GM12873 (cell line): ENCODE results near the gene MAG.

Experiments
- TF ChIP-seq, protein P1 (sequence below): IDR thresholded peaks from 2 replicates; pipeline ENCODE4 v1.5.1; 2012; ENCODE audit warnings: low read depth, mild to moderate bottlenecking, moderate library complexity, low read length, control low read depth; ENCODE audit not compliant: insufficient read depth; ENCODE audit errors: missing control alignments

MAG gene

DNA sequence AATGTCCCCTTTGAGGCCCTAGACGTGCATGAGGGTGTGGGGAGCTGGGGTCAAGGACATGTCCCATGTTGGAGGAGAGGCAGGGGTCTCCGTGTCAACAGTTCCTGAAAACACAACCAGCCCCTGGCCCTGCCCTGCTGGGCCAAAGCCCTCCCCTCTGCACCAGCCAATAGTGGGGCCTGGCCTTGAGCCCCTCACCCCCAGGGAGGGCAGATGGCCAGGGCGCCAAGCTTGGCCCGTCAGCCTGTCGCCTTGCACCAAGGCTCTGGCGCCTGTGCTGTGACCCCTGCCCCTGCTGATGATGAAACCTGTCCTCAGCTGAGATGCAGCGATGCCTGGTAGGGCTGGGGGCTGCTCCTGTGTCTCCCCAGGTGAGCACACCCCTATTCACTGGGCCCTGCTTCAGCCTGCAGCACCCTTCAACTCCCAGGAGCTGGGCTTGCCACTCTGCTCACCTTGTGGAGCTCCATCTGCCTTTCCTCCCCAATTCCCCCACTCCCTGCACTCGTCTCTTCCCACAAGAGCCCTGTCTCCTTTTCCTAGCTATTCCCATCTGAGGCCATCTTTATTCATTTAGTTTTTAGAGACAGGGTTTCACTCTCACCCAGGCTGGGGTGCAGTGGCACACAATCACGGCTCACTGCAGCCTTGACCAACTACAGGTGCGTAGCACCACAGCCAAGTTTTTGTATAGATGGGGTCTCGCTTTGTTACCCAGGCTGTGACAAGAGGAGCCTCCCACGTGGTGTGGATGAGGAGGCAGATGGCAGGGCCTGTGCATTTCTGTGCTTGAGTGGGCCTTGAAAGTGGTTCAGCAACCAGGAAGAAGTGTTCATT, 11.8 kb upstream of the MAG start:
- TF ChIP-seq, protein P1, sequence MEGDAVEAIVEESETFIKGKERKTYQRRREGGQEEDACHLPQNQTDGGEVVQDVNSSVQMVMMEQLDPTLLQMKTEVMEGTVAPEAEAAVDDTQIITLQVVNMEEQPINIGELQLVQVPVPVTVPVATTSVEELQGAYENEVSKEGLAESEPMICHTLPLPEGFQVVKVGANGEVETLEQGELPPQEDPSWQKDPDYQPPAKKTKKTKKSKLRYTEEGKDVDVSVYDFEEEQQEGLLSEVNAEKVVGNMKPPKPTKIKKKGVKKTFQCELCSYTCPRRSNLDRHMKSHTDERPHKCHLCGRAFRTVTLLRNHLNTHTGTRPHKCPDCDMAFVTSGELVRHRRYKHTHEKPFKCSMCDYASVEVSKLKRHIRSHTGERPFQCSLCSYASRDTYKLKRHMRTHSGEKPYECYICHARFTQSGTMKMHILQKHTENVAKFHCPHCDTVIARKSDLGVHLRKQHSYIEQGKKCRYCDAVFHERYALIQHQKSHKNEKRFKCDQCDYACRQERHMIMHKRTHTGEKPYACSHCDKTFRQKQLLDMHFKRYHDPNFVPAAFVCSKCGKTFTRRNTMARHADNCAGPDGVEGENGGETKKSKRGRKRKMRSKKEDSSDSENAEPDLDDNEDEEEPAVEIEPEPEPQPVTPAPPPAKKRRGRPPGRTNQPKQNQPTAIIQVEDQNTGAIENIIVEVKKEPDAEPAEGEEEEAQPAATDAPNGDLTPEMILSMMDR: no peak

DNA sequence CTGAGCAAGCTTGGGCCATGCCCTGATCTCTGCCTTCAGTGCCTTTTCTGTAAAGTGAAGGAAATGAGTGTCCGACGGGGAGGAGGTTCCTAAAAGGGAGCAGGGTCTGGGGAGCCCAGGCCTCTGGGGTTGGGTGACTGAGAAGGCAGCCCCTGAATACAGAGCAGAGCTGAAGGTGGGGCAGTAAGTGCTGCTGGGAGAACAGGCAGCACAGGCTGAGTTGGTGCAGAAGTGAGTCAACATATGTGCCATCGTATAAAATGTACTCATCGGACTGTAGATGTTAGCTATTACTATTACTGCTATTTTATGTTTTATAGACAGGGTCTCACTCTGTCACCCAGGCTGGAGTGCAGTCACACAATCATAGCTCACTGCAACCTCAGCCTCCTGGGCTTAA, 10.7 kb upstream of the MAG start:
- TF ChIP-seq, protein P1: no peak

DNA sequence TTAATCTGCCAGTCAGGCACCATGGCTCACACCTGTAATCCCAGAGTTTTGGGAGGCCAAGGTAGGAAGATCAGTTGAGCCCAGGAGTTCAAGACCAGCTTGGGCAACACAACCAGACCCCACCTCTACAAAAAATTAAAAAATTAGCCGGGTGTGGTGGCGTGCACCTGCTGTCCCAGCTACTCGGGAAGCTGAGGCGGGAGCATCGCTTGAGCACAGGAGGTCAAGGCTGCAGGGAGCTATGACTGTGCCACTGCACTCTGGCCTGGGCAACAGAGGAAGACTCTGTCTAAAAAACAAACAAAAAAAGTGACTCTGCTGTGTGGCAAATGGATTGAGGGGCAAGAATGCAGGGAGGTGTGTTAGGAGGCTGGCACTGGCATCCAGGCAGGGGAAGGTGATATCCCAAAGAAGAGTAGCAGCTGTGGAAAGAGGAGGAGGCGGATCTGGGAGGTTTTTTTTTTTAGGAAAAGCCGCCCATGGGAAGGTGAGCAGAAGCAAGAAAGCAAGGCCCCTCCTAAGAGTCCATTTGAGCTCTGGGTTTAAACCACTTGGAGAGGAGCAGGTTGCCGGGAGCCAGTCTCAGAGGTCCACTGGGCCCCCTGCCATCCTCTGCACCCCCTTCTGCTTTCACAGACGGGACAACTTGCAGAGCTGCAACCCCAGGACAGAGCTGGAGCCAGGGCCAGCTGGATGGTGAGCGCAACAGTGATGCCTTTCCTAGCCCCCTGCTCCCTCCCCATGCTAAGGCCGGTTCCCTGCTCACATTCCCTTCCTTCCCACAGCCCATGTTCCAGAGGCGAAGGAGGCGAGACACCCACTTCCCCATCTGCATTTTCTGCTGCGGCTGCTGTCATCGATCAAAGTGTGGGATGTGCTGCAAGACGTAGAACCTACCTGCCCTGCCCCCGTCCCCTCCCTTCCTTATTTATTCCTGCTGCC, 7.5 kb upstream of the MAG start:
- TF ChIP-seq, protein P1: no peak

DNA sequence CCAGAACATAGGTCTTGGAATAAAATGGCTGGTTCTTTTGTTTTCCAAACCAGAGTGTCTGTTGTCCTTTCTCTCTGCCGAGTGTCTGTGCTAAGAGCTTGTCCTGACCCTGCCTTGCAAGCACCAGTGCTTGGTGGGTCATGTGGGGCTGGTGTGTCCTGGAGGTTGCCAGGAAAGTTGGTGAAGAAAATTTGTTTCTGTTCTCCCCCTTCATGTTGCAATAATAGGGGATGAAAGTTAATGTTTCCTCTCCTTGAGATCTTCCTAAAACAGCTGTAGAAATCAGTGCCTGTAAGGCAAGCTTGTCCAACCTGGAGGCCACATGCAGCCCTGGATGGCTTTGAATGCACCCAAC, 6.9 kb upstream of the MAG start:
- TF ChIP-seq, protein P1: no peak

DNA sequence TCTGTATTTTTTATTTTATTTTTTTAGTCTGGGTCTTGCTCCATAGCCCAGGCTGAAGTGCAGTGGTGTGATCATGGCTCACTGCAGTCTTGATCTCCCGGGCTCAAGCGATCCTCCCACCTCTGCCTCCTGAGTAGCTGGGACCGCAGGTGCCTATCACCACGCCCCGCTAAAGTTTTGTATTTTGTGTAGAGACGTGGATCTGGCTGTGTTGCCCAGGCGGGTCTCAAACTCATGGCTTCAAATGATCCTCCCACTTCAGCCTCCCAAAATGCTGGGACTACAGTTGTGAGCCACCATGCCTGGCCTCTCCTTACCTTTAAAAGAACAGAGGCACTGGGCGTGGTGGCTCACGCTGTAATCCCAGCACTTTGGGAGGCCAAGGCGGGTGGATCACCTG, 4.2 kb upstream of the MAG start:
- TF ChIP-seq, protein P1: no peak

DNA sequence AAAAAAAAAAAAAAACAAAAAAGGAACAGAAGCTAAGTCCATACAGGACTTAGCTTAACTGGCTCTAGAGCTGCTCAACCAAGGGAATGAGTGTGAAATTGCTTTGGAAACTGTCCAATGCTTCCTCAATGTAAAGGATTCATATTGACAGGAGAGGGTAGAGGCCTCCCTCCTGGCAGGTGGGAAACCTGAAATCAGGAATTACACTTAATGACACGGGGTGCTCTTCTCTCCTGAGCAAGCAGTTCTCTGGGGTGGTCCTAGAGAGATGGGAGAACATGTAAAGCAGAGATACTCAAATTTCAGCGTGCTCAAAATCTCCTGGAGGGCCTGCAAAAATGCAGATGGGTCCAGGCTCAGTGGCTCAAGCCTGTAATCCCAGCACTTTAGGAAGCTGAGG, 3.6 kb upstream of the MAG start:
- TF ChIP-seq, protein P1: no peak

DNA sequence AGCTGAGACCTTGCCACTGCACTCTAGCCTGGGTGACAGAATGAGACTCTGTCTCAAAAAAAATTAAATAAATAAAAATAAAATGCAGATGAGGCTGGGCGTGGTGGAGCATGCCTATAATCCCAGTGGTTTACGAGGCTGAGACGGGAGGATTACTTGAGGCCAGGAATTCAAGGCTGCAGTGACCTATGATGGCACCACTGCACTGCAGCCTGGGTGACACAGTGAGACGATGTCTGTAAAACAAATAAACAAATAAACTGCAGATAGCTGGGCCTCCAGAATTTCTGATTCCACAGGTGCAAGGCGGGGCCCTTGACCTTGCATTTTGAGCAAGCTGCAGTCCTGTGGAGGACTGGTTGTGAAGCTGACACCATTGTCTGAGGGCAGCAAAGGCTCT, 3.1 kb upstream of the MAG start:
- TF ChIP-seq, protein P1: no peak
